NOMO-1 treated with DMSO at 0.1 percent for 48 hours (cell line): Measurements from ENCODE around the gene ZNF793.

Experiments used
- DNase-seq: peaks from one replicate; lab custom pipeline; 2025; ENCODE audit not compliant: unreplicated experiment; lab: John Stamatoyannopoulos, UW

ZNF793 gene

GRCh38 chr19:37564624-37565369 lies 58.1 kb downstream of the ZNF793 start:
- DNase-seq = no peak

DNA sequence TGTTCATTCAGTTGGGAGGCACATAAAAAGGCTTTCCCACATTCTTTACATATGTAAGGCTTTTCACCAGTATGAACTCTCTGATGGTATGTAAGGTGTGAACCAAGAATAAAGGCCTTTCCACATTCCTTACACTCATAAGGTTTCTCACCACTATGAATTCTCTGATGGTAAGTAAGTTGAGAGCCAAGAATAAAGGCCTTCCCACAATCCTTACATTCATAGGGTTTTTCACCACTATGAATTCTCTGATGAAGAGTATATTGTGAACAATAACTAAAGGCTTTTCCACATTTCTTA lies 58.6 kb downstream of the ZNF793 start:
- DNase-seq = no peak

DNA sequence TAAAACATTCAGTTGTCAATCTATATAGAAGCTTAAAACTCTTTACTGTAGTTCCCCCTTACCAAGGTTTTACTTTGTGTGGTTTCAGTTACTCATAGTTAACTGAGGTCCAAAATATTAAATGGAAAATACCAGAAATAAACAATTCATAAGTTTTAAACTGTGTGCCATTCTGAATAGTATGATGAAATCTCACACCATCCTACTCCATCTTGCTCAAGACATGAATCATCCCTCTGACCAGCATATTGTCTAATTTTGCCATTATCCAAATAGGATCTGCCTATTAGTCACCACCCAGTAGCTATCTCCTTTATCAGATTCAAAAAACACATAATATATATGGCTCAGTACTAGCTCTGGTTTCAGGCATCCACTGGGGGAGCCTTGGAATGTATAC lies 65.5 kb downstream of the ZNF793 start:
- DNase-seq = no peak

- no peak for DNase-seq
Observed at GRCh38 chr19:37583340-37583739, 76.6 kb downstream of the ZNF793 start.
